DND-41 (cell line): ENCODE results near the gene ZNF428.

Source experiments
- ATAC-seq: fragments of 200-7000 bp; cut with Tn5 transposase; 3 replicates; pipeline ENCODE4 v1.9.1; 2021; ENCODE audit warnings: low read depth; ENCODE audit not compliant: insufficient read depth
- DNase-seq: peaks from one replicate; pipeline ENCODE4 v3.0.0-alpha.2; 2020
- H2AFZ ChIP-seq: 2 replicates; pipeline ENCODE4 v1.6.0; 2012; ENCODE audit warnings: low read depth, low read length
- H3K27ac ChIP-seq: 2 replicates; pipeline ENCODE4 v1.5.1; 2012; ENCODE audit warnings: low read length, inconsistent platforms
- H3K27me3 ChIP-seq: fragments of 200-600 bp; sonication (generic); 2 replicates; pipeline ENCODE4 v1.6.0; 2012; ENCODE audit warnings: low read length, mild to moderate bottlenecking, inconsistent platforms; ENCODE audit not compliant: insufficient read depth, poor library complexity
- H3K36me3 ChIP-seq: 2 replicates; pipeline ENCODE4 v1.5.1; 2012; ENCODE audit warnings: low read length, inconsistent platforms; ENCODE audit not compliant: insufficient read depth
- H3K4me1 ChIP-seq: 2 replicates; pipeline ENCODE4 v1.5.1; 2012; ENCODE audit warnings: mild to moderate bottlenecking, low read length; ENCODE audit not compliant: insufficient read depth
- H3K4me2 ChIP-seq: 2 replicates; pipeline ENCODE4 v1.6.0; 2012; ENCODE audit warnings: mild to moderate bottlenecking, moderate library complexity, low read length, inconsistent platforms; ENCODE audit not compliant: insufficient read depth
- H3K4me3 ChIP-seq, 2 experiments: fragments of 200-600 bp in 1 of 2; shearing (Covaris generic) in 1 of 2; 2 replicates each; pipeline ENCODE4 v1.5.1; 2012 to 2016; ENCODE audit warnings: inconsistent platforms in 2 of 2, low read length in 2 of 2, mild to moderate bottlenecking in 2 of 2, low read depth in 1 of 2, moderate library complexity in 1 of 2
- H3K79me2 ChIP-seq: 2 replicates; pipeline ENCODE4 v1.6.0; 2012; ENCODE audit warnings: low read length, inconsistent platforms; ENCODE audit not compliant: insufficient read depth
- H3K9ac ChIP-seq: 2 replicates; pipeline ENCODE4 v1.6.0; 2012; ENCODE audit warnings: low read depth, mild to moderate bottlenecking, inconsistent platforms, low read length, moderate library complexity
- H3K9me3 ChIP-seq: 2 replicates; pipeline ENCODE4 v1.5.1; 2012; ENCODE audit warnings: low read length, moderate library complexity, mild to moderate bottlenecking, inconsistent platforms; ENCODE audit not compliant: insufficient read depth, severe bottlenecking
- H4K20me1 ChIP-seq: 2 replicates; pipeline ENCODE4 v1.6.0; 2012; ENCODE audit warnings: low read length; ENCODE audit not compliant: insufficient read depth
- CTCF ChIP-seq: IDR thresholded peaks from 2 replicates; pipeline ENCODE4 v1.5.1; 2012; ENCODE audit warnings: borderline replicate concordance, low read length, moderate library complexity, mild to moderate bottlenecking; ENCODE audit not compliant: poor library complexity, severe bottlenecking; ENCODE audit errors: extremely low read depth
- EZH2 ChIP-seq: IDR thresholded peaks from 3 replicates; pipeline ENCODE4 v1.6.1; 2012; ENCODE audit warnings: borderline replicate concordance, low read depth, mild to moderate bottlenecking, moderate library complexity, low read length, inconsistent platforms; ENCODE audit not compliant: severe bottlenecking

Gene ZNF428

GRCh38 chr19:43563816-43564457, 55.5 kb downstream of the ZNF428 start:
- ATAC-seq (no peak), DNase-seq (no peak)
- Histone ChIP-seq H4K20me1 (peaks cover 23% of the 10 kb centered on the region), H3K27ac (peak overlapping the region; percentile 81), H3K9me3 (no peaks in the 10 kb centered on the region), H2AFZ (no peak overlapping the region), H3K4me1 (peaks cover 28% of the 10 kb centered on the region), H3K4me3 (no peak overlapping the region), H3K36me3 (peaks cover 28% of the 10 kb centered on the region), H3K9ac (no peak overlapping the region), H3K4me2 (no peak overlapping the region), H3K27me3 (no peaks in the 10 kb centered on the region), H3K79me2 (peaks cover 44% of the 10 kb centered on the region)
- no peak for TF ChIP-seq EZH2
- no peak for TF ChIP-seq CTCF

DNA sequence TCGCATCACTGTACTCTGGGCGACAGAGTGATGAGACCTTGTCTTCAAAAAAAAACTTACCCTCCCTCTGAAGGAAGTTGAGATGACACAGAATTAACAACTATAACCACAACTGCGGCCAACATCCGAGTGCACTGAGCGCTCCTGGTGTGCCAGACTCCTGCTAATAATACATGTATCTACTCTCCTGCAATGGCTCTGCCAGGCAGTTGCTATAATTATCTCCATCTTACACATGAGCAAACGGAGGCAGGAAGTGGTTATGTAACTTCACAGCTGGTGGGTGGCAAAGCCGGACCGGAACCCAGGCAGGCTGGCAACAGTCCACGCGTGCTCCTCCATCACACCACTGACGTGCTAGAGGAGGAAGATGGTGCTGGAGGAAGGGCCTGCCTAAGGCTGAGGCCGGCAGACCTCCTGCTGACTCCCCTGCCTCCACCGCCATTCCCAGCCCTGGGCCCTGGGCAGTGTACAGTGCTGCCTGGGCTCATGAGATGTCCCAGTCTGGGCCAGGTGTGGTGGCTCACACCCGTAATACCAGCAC, 56.7 kb downstream of the ZNF428 start:
- Histone ChIP-seq H3K4me2 (peak overlapping the region; percentile 51), H3K27me3 (no peaks in the 10 kb centered on the region), H4K20me1 (peaks cover 23% of the 10 kb centered on the region), H3K79me2 (peaks cover 37% of the 10 kb centered on the region), H3K4me1 (peaks cover 28% of the 10 kb centered on the region), H3K4me3 (no peak overlapping the region), H3K36me3 (peaks cover 32% of the 10 kb centered on the region), H3K9ac (peak overlapping the region; percentile 34), H3K27ac (peak overlapping the region; percentile 81), H2AFZ (no peak overlapping the region), H3K9me3 (no peaks in the 10 kb centered on the region)
- DNase-seq (peak; percentile 88), ATAC-seq (peak; percentile 98)
- TF ChIP-seq EZH2 (no peak), CTCF (no peak)

DNA sequence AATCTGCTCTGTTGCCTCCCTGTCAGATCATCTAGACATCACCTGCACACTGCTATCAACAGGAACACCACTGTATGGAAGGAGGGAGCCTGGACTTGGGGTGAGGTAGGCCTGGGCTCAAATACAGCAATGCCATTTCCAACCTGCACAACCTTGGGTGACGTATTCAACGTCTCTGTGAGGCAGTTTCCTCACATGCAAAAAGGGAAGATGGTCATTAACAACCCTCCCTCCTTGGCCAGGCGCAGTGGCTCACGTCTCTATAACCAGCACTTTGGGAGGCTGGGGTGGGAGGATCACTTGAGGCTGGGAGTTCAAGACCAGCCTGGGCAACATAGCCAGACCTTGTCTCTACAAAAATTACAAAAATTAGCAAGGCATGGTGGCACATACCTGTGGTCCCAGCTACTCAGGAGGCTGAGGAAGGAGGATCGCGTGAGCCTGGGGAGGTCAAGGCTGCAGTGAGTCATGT, 57.2 kb downstream of the ZNF428 start:
- H3K79me2 ChIP-seq: peaks cover 33% of the 10 kb centered on the region
- peaks cover 23% of the 10 kb centered on the region for H4K20me1 ChIP-seq
- DNase-seq: no peak
- ATAC-seq: no peak
- no peak overlapping the region for H2AFZ ChIP-seq
- peak overlapping the region; percentile 51 for H3K4me2 ChIP-seq
- 0 out of 4 replicates have a peak overlapping the region, but pooled peaks of 1 of the 2 experiments have one; percentile 16 for H3K4me3 ChIP-seq
- TF ChIP-seq CTCF (no peak), EZH2 (no peak)
- peaks cover 33% of the 10 kb centered on the region for H3K36me3 ChIP-seq
- peaks cover 28% of the 10 kb centered on the region for H3K4me1 ChIP-seq
- H3K9ac ChIP-seq: peak overlapping the region; percentile 34
- no peaks in the 10 kb centered on the region for H3K9me3 ChIP-seq
- peak overlapping the region; percentile 81 for H3K27ac ChIP-seq
- no peaks in the 10 kb centered on the region for H3K27me3 ChIP-seq
